Measurements from ENCODE around the gene ZNF580.

The ZNF580 gene

GRCh38 chr19:55606471-55606787, 34.4 kb upstream of the ZNF580 start:
- DNase-seq (ENCODE audit: low read depth in 2 of 2) = no peak

- no peak for DNase-seq (ENCODE audit: low read depth in 2 of 2)
These were observed 34.0 kb upstream of the ZNF580 start for GRCh38 chr19:55606817-55607216.

GRCh38 chr19:55609326-55609725, 31.5 kb upstream of the ZNF580 start:
- no peak for DNase-seq (ENCODE audit: low read depth in 2 of 2)

- DNase-seq (ENCODE audit: low read depth in 2 of 2) = no peak
These were observed 29.4 kb upstream of the ZNF580 start for GRCh38 chr19:55611300-55611982.

- no peak for DNase-seq (ENCODE audit: low read depth in 2 of 2)
These were observed 28.7 kb upstream of the ZNF580 start for GRCh38 chr19:55611983-55612645.

- no peak for DNase-seq (ENCODE audit: low read depth in 2 of 2)
These were observed 27.4 kb upstream of the ZNF580 start for GRCh38 chr19:55613396-55613795.

- DNase-seq (ENCODE audit: low read depth in 2 of 2) = no peak
These were observed 26.7 kb upstream of the ZNF580 start for GRCh38 chr19:55613930-55614710.

GRCh38 chr19:55614711-55615542, 25.9 kb upstream of the ZNF580 start:
- DNase-seq (ENCODE audit: low read depth in 2 of 2) = no peak

- no peak for DNase-seq (ENCODE audit: low read depth in 2 of 2)
These were observed 25.0 kb upstream of the ZNF580 start for GRCh38 chr19:55615543-55616394.

GRCh38 chr19:55616395-55616875, 24.4 kb upstream of the ZNF580 start:
- DNase-seq (ENCODE audit: low read depth in 2 of 2) = no peak

- DNase-seq (ENCODE audit: low read depth in 2 of 2) = no peak
These were observed 23.4 kb upstream of the ZNF580 start for GRCh38 chr19:55617426-55617825.

GRCh38 chr19:55618426-55618825, 22.4 kb upstream of the ZNF580 start:
- no peak for DNase-seq (ENCODE audit: low read depth in 2 of 2)

GRCh38 chr19:55619286-55619685, 21.5 kb upstream of the ZNF580 start:
- DNase-seq (ENCODE audit: low read depth in 2 of 2) = no peak

GRCh38 chr19:55620410-55621204, 20.2 kb upstream of the ZNF580 start:
- peak in 1 of 2 donors; percentile 19 for DNase-seq (ENCODE audit: low read depth in 2 of 2)

GRCh38 chr19:55621205-55621672, 19.6 kb upstream of the ZNF580 start:
- DNase-seq (ENCODE audit: low read depth in 2 of 2) = no peak

GRCh38 chr19:55621673-55622231, 19.1 kb upstream of the ZNF580 start:
- DNase-seq (ENCODE audit: low read depth in 2 of 2) = no peak

GRCh38 chr19:55622242-55622969, 18.4 kb upstream of the ZNF580 start:
- no peak for DNase-seq (ENCODE audit: low read depth in 2 of 2)

- DNase-seq (ENCODE audit: low read depth in 2 of 2) = no peak
These were observed 17.7 kb upstream of the ZNF580 start for GRCh38 chr19:55623130-55623529.

GRCh38 chr19:55623561-55623960, 17.2 kb upstream of the ZNF580 start:
- DNase-seq (ENCODE audit: low read depth in 2 of 2) = no peak

Measured in stimulated activated CD8-positive, alpha-beta memory T cell treated with anti-CD3 and anti-CD28 coated beads, Interleukin-15, amount 100 ng/mL, for 48 hours (primary cell).